Endometrial microvascular endothelial cells (primary cell): ENCODE results near the gene GGT6. TPM values are rescaled to one million over a fixed set of nuclear protein-coding genes. Genes with fewer than 3 reads are reported as not detected.

Experiments used
- in situ Hi-C: cut with HindIII; loops from 2 replicates; pipeline ENCODE4 v1.10.0; 2017; ENCODE audit warnings: low sequenced_read_pairs, low pct_unique_long_range_greater_than_20kb; ENCODE audit errors: inconsistent ontology term
- total RNA-seq: library from RNA; depleted of rRNA; stranded (reverse); fragments of >200 nt; gene quantifications from one replicate; pipeline ENCODE4 v1.2.3, GENCODE V29; 2015; ENCODE audit errors: inconsistent ontology term

GGT6 gene
- total RNA-seq, 1 donor from 2014 or later: not detected

DNA sequence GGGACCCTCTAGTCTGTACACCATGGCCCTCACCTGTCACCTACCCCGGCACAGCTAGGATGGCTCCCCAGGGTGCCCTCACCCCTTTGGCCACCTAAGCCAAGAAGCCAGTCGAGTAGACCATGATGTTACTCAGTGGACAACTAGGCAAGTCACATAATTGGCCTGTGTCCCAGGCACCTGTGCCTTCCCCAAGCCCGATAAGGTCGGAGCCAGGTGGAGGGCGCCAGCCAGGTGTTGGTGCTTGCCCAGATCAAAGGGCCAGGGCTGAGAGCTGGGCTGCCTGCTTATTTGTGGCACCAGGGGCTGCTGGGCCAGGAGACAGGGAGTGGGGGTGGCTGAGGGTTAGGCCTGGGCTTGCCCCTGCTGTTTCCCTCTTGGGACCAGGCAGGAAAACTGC, 44.9 kb downstream of the GGT6 start:
- in situ Hi-C loops: no loop called here

DNA sequence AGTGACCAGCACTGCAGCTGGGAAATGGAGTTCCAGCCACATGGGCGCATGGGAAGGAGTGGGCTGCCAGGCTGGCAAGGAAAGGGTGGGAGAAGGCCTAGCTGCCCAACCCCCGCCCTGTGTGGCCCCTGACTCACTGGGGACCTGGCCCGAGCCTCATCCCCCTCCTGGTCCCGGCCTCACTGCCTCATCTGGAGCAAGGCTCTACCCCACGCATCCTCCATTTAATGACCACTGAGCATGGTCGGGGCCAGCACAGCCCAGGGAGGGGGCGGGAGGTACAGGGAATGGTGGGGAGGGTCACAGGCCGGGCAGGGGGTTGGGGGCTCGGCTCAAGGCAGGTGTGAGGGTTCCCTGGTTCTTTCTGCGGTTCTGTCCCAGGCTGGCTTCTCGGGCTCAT, 45.6 kb downstream of the GGT6 start:
- in situ Hi-C loops: no loop called here

DNA sequence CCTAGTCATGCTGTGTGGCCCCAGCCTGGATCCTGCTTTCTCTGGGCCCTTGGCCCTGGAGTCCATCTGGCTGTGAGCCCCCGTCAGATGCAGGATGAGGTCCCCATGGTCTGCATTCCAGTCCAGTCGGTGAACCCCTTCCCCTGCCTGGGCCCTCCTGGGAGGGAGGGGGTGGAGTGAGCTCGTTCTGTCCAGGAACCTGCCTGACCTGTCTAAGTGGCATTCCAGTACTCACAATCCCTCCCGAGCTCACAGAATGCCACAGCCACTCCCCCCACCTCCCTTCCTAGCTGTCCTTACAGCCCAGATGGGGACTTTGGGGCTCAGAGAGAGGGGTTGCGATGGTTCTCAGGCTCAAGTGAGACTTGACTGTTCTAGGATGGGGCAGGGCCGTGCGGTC, 46.2 kb downstream of the GGT6 start:
- in situ Hi-C loops: no loop called here

DNA sequence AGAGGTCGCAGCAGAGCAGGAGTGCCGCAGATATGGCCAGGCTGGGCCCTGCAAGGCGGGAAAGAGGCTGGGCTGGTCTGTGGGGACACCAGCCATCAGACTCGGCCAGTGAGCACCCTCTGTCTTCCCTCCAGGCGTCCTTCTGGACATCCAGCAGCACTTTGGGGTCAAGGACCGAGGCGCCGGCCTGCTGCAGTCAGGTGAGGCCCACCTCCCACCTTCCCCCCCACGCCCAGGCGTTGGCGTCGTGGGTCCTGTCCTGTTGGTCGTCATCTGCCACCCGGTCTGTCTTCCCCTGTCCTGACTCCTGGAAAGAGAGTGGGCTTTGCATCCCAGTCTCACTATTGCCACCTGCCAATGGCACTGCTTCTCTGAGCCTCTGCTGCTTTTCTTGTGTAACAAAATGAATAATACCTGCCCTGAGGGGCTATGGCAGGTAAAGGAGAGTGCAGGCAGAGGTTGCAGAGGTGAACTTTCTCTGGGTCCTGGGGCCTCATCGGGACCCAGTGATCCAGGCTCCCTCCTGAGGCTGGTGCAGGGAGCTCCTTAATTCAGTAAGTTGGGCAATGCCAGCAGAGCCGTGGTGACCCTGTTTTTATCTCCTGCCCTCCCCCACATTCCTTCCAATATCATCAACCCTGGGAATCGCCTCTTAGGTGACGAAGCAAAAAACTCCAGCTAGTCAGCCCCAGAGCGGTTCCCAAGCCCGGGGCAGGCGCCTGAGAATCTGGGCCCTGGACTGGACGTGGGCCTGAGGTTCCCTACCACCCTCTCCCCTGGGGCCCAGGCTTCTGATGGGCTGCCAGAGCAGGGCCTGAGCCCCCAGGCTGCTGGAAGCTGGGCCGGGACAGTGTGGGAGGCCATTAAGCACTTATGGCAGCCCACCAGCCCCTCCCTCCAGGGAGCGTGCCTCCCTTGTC, 47.0 kb downstream of the GGT6 start:
- in situ Hi-C loops: no loop called here

DNA sequence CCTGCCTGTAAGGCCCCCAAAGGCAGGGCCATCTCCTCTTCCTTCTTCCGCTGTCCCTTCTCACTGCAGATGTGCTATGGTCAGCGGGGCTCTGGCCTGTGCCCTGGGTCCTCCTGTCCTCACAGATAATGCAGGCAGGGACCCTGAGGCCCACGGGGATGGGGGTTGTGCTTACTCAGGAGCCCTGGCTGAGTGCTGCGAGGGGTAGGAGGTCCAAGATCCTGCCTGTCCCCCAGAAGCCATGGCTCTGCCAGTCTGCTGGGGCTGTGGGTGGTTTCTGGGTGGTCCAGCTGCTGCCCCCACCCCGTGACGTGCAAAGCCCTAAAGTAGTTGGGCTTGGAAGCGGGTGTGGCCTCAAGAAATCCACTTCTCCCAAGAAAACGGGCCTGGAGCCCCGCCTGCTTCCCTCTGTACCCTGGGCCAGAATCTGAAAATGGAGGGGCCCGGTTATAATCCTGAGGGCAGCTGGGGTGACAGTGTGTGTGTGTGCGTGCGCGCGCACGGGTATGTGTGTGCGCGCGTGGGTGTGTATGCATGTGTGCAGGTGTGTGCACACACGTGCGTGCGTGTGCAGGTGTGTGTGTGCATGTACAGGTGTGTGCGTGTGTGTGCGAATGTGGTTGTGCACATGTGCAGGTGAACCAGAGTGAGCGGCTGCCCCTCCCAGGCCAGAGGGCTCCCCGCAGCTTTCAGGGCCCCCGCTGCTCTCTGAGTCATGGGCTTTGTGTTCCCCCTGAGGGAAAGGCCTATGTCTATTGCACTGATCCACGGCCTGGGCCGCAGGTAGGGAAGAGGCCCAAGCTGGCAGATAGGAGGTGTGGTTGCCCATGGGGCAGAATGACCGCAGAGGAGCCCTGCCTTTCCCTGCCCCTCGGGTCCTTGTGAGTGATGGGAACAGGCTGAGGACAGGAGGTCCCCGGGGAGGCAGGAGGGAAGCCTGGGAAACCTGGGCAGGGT, 47.9 kb downstream of the GGT6 start:
- in situ Hi-C loops: no loop called here

DNA sequence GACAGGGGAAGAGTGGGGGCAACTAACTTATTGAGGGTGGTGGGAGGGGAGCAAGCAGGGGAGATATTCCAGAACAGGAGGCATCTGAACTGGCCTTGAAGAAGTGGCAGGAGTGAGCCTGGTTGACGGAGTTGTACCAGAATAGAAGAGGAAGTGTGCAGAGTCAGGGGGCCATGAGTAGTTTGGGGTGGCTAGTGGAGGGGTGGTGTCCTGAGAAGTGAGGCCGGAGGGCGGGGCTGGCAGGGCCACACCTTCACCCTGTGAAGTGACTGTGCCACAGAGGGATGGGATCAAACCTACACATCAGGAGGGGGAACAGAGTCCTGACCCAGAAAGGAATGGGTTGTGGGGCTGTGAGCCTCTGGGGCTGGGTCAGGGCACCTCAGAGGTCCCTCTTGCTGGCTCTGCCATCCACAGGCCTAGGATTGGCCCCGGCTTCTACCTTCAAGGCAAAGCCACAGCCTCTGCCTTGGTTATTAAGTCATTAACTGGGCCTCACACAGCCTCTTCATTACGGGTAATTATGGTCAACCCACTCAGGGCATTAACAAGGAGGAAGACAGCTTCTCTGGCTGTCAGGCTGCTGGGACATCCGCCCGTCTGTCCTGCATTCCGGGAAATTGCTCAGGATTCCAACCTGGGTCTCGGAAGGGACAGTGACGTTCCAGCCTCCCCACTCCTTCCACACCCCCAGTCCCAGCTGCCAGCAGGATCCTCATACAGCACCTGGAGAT, 49.0 kb downstream of the GGT6 start:
- in situ Hi-C loops: no loop called here

DNA sequence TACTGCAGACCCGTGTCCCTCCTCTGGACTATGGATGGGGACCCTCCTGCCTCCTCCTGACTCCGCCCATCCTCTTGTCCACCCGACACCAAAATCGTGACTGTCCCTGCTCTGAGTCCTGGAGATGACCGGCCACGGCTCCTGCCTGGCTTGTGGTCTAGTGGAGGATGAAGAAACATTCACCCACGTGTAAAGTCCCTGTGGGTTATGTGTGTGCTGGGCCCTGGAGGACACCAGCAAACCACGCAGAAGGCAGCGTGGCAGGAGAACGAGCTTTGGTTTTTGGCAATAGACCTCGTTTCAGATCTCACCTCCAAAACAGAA, 49.8 kb downstream of the GGT6 start:
- in situ Hi-C loops: no loop called here

DNA sequence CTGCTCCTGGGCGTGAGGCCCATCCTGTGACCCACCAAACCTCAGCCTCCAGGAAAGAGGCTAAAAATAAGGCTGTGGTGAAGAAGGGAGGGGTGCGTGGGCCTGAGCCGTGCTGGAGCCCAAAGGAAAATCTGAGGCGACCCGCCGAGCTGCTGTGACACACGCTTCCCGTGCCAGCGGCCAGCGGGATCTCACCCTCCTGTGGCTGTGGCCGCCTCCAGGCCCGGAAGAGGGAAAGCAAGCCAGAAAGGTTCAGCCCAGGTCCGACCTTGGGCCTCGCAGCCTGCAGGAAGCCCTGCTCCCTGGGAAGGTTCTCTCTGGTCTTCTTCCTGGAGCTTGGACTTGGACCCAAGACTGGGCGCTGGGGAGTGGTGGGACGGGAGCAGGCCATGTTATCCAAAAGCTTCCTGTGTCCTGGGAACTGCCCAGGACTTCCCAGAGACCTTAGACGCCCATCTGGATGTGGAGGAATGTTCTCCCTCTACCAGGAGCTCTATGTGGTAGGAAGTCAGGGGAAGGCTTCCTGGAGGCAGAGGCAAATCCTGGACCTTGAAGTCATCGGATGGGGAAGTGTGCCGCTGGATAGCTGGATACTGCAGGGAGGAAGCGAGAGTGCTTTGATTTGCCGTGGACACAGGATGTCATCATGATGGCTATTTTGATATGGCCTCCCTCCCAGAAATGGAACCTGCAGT, 50.3 kb downstream of the GGT6 start:
- in situ Hi-C loops: no loop called here

DNA sequence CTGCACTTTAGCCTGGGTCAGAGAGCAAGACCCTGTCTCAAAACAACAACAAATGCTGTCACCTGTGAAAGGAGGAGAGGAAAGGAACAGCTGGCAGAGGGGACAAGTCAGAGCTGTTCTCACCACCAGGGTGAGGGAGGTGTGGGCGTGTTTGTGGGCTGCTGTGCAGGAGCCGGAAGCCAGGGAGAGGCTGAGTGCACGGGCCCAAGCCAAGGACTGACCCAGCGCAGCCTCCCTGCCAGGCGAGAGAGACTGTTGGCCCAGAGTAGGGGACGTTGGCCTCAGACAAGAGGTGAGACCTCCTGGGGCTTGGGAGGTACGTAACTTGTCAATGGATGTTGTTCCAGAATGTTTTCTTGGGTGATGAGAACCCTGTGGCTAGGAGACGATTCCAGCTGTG, 51.0 kb downstream of the GGT6 start:
- in situ Hi-C loops: no loop called here

DNA sequence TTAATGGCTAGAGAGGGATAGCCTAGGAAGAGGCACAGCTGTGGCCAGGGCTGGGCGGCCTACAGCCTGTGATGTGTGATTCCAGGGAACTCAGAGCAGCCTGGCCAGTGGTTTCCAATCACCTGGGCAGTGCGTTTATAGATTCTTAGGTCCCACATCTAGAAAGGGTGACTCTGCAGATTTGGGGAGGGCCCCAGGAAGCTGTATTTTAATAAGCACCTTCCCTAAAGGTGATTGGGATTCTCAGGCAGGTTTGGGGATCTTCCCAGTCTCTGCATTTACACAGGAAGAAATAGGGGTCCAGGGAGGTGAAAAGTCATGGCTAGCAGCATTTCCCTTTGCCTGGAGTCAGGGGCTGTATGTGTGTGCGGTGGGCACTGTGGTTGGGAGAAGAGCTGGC, 52.2 kb downstream of the GGT6 start:
- in situ Hi-C loops: no loop called here

DNA sequence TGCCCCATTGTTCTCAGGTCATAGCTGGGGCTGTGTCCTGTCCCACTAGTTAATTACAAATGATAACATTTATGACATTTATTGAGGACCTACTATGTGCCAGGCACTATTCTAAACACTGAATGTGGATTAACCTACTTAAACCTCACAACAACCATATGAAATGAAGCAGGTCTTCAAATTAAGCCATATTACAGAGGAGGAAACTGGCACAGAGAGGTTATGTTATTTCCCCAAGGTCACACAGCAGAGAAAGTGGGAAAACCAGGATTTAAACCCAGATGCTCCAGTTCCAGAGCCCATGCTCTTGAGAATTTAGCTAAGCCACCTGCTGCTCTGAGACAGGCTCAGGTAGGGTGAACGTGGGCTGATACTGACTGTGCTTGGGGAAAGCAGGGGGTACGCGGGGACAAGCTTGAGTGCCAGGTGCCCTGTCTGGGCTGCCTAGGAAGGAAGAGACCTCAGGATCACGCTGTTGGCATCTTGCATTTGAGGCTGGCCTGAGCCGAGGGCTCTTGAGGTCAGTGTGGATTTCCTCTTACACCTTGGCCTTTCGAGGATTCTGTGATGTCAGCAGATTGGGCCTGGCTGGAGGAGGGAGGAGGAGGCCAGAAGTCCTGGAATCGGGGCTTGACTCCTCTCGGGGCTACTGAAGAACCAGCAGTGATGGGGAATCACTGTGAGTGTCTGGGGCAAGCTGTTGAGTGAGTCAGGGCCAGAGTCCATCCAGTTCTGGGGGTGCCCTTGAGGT, 52.8 kb downstream of the GGT6 start:
- in situ Hi-C loops: no loop called here

Other genes with a start within 250 kb of the GGT6 start
- 66.5 TPM for gene UBE2G1, start 193.9 kb downstream of the GGT6 start, total RNA-seq
- 0.65 TPM for gene SPNS3, start 126.6 kb downstream of the GGT6 start, total RNA-seq
- 21.9 TPM for gene SPNS2, start 61.7 kb downstream of the GGT6 start, total RNA-seq
- gene MYBBP1A, start 5.2 kb downstream of the GGT6 start, total RNA-seq: 111 TPM
- gene SMTNL2, start 24.0 kb upstream of the GGT6 start, total RNA-seq: not detected
- not detected for gene ALOX15, start 81.1 kb upstream of the GGT6 start, total RNA-seq
- gene PELP1, start 143.6 kb upstream of the GGT6 start, total RNA-seq: 54.4 TPM
- 8.5 TPM for gene ARRB2, start 150.1 kb upstream of the GGT6 start, total RNA-seq
- 36.2 TPM for gene MED11, start 170.9 kb upstream of the GGT6 start, total RNA-seq
- gene ZMYND15, start 179.3 kb upstream of the GGT6 start, total RNA-seq: not detected
- 1.1 TPM for gene CXCL16, start 179.4 kb upstream of the GGT6 start, total RNA-seq
- not detected for gene TM4SF5, start 211.3 kb upstream of the GGT6 start, total RNA-seq
- not detected for gene VMO1, start 225.8 kb upstream of the GGT6 start, total RNA-seq
- not detected for gene GLTPD2, start 228.4 kb upstream of the GGT6 start, total RNA-seq
- 378 TPM for gene PSMB6, start 235.6 kb upstream of the GGT6 start, total RNA-seq
- gene PLD2, start 246.6 kb upstream of the GGT6 start, total RNA-seq: 40.2 TPM